Motor neuron (in vitro differentiated cells): ENCODE results near the gene TRIM26. TPM values are rescaled to one million over a fixed set of nuclear protein-coding genes. Genes with fewer than 3 reads are reported as not detected.
"Not testable (repeated sequence)": the region's sequence is repeated elsewhere in the genome, so short reads cannot be mapped to it uniquely, and the experiment has no call there.

Experiments used
- ATAC-seq, 8 experiments: fragments of 200-7000 bp; cut with Tn5 transposase; replicated peaks in 6 of 8; 2 replicates each; pipeline ENCODE4 v1.8.0; 2021; ENCODE audit warnings: mild to moderate bottlenecking in 8 of 8, moderate library complexity in 8 of 8
- H3K27ac ChIP-seq, 2 donors: fragments of 250-450 bp; sonication (Bioruptor Pico); 2 replicates each; pipeline ENCODE4 v1.9.0; 2021; ENCODE audit warnings: antibody characterized with exemption in 2 of 2, mild to moderate bottlenecking in 2 of 2, moderate library complexity in 1 of 2
- H3K4me1 ChIP-seq, 2 donors: fragments of 250-450 bp; sonication (Bioruptor Pico); replicated peaks in 1 of 2; 2 replicates each; pipeline ENCODE4 v1.6.1; 2021; ENCODE audit warnings: antibody characterized with exemption in 2 of 2, mild to moderate bottlenecking in 2 of 2, moderate library complexity in 1 of 2
- H3K4me3 ChIP-seq, 5 donors: fragments of 250-450 bp; sonication (Bioruptor Pico); 2 replicates each; pipeline ENCODE4 v1.9.0; 2021; ENCODE audit warnings: antibody characterized with exemption in 5 of 5, mild to moderate bottlenecking in 5 of 5, moderate library complexity in 4 of 5
- WGBS, 10 experiments: fragments of 450-650 bp; shearing (Covaris generic); methylation state at CpG; one replicate each; pipeline ENCODE4 v1.0.0; 2022; 5-methylcytosine and 5-hydroxymethylcytosine counted together
- in situ Hi-C, 9 experiments: fragments of 400-800 bp; cut with MboI; loops; one replicate each; pipeline ENCODE4 v1.15.0; 2021; ENCODE audit warnings: low sequenced_read_pairs in 9 of 9, low pct_unique_long_range_greater_than_20kb in 2 of 9; ENCODE audit not compliant: unreplicated experiment in 9 of 9
- total RNA-seq, 8 experiments: library from RNA; unstranded; fragments of 300-600 nt; gene quantifications; 2 replicates each; pipeline versions ENCODE4 v1.2.3 to v1.2.4, GENCODE V29; 2022

The TRIM26 gene
- total RNA-seq, 8 experiments from 2014 or later, result 20.7 to 60.1 (median 28.7) TPM

DNA sequence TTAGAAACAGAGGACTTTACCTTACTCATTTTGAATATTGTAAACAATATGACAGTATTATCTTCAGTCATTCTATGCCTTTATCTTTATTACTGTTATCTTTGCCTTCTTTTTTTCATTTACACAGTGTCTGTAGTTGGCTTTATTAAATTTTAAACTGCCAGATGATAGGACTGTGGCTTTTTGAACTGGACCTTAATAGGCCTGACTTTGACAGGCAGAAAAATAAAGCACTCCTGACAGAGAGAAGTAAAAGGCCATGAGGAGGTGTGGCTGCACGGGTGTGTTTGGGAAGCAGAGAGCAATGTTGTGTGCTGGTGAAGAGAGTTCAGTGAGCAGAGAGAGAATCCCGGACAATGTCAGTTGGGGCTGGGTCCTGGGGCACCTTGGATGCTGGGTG lies 69.4 kb downstream of the TRIM26 start:
- 0 to 86% (median 47%) methylated on average over 1 to 2 of the region's 2 CpGs; no CpG with 5 or more reads in 1 of the 10 experiments for WGBS, 10 experiments
- no peak overlapping the region for H3K4me3 ChIP-seq
- H3K4me1 ChIP-seq, result no peaks in the 10 kb centered on the region
- in situ Hi-C loops, result loop anchor here in 2 of 9 experiments (25.0 kb wide), 1 partner anchor 306 kb away; the partner anchor contains the start of gene HLA-G (in 2 of the 2)
- ATAC-seq, result no peak
- H3K27ac ChIP-seq, result no peak overlapping the region

- WGBS, 10 experiments, result 26 to 80% (median 62%) methylated on average over 1 to 3 of the region's 3 CpGs
- in situ Hi-C loops, result loop anchor here in 2 of 9 experiments (25.0 kb wide), 1 partner anchor 305 kb away; the partner anchor contains the start of gene HLA-G (in 2 of the 2)
- Histone ChIP-seq H3K27ac (no peak overlapping the region), H3K4me3 (no peak overlapping the region), H3K4me1 (no peaks in the 10 kb centered on the region)
- no peak for ATAC-seq
Measured at GRCh38 chr6:30142665-30143064, 70.5 kb downstream of the TRIM26 start.

- not testable (repeated sequence) for H3K4me3 ChIP-seq, ATAC-seq, H3K27ac ChIP-seq, H3K4me1 ChIP-seq
- in situ Hi-C loops, result loop anchor here in 2 of 9 experiments (25.0 kb wide), 1 partner anchor 303 kb away; the partner anchor contains the start of gene HLA-G (in 2 of the 2)
- 13 to 80% (median 45%) methylated on average over 1 to 3 of the region's 8 CpGs; no CpG with 5 or more reads in 6 of the 10 experiments for WGBS, 10 experiments
Measured at GRCh38 chr6:30140240-30140639, 73.0 kb downstream of the TRIM26 start.

- WGBS, 10 experiments, result 20 to 68% (median 57%) methylated on average over 1 to 8 of the region's 11 CpGs
- Histone ChIP-seq H3K27ac (no peak overlapping the region), H3K4me1 (no peaks in the 10 kb centered on the region), H3K4me3 (no peak overlapping the region)
- ATAC-seq, result no peak
- in situ Hi-C loops, result loop anchor here in 3 of 9 experiments (10.0 to 25.0 kb wide), 2 partner anchors 292 to 299 kb away; partner anchors contain the start of gene HLA-G (in 2 of the 3)
Measured at GRCh38 chr6:30136570-30137286, 76.5 kb downstream of the TRIM26 start.

DNA sequence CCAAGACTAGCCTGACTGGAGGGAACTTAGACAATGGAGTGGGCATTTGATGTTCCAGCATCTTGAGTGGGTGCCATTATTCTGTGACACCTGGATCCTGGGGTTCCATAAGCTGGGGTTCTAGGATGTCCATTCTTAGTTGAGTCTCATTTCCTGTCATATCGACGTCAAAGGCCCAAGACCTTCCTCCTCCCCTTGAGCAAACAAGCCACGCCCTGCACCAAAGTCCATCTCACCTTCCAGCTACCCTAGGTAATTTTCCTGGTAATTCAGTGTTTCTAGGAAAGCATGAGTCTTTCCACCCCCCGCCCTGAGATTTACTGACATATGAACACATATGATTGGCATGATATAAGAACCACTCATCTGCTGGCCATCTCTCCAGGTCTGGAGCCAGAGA lies 77.4 kb downstream of the TRIM26 start, which contains the start of gene TRIM40:
TSS of gene TRIM40 (plus strand) at position 384 of the 400 bp plus-strand sequence. CDS start 897 bp downstream, outside the sequence.
- no peaks in the 10 kb centered on the region for H3K4me1 ChIP-seq
- in situ Hi-C loops, result loop anchor here in 3 of 9 experiments (10.0 to 25.0 kb wide), 2 partner anchors 291 to 298 kb away; partner anchors contain the start of gene HLA-G (in 2 of the 3)
- H3K4me3 ChIP-seq, result no peak within 1 kb of the TSS
- no peak for ATAC-seq
- WGBS, 10 experiments, result 0 to 60% (median 53%) methylated on average over 1 to 4 of the region's 4 CpGs; no CpG with 5 or more reads in 3 of the 10 experiments
- H3K27ac ChIP-seq, result no peak within 1 kb of the TSS

DNA sequence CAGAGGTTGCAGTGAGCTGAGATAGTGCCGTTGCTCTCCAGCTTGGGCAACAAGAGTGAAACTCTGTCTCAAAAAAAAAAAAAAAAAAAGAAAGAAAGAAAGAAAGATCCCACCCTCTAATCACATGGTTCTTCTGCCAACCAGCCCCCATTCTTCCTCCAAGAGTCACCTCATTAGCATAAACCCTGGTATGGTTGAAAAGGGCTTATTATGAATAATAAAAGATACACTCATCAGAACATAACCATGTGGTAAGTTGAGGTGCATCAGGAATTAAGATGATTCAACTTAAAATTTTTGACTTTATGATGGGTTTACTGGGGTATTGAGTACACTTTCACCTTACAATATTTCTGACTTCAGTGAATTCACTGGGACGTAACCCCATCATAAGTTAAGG lies 78.1 kb downstream of the TRIM26 start:
- Histone ChIP-seq H3K27ac (no peak overlapping the region), H3K4me3 (no peak overlapping the region), H3K4me1 (no peaks in the 10 kb centered on the region)
- no peak for ATAC-seq
- whole genome bisulfite sequencing, 10 experiments, result 20 to 100% (median 86%) methylated on average over 1 to 2 of the region's 2 CpGs; no CpG with 5 or more reads in 2 of the 10 experiments
- in situ Hi-C loops, result loop anchor here in 3 of 9 experiments (10.0 to 25.0 kb wide), 2 partner anchors 290 to 298 kb away; partner anchors contain the start of gene HLA-G (in 2 of the 3)

Other genes starting within 250 kb of the TRIM26 start
- 10 to 100 TPM; 33.3 to 62.4 (median 39.0) TPM for gene POLR1H, start 152.1 kb downstream of the TRIM26 start, total RNA-seq
- 10 to 100 TPM; 29.5 to 75.8 (median 46.1) TPM for gene PPP1R11, start 146.2 kb downstream of the TRIM26 start, total RNA-seq
- gene RNF39, start 137.6 kb downstream of the TRIM26 start, total RNA-seq, result 1 to 10 TPM in 4 of 8 experiments, under 1 TPM in 4; 0.49 to 2.3 (median 1.1) TPM
- 10 to 100 TPM in 1 of 8 experiments, under 1 TPM in 4, not detected in 3; 0.25 to 15.1 (median 0.90) TPM for gene TRIM31, start 100.3 kb downstream of the TRIM26 start, total RNA-seq
- 1 to 10 TPM in 1 of 8 experiments, under 1 TPM in 3, not detected in 4; 0.22 to 1.3 (median 0.50) TPM for gene TRIM40, start 77.3 kb downstream of the TRIM26 start, total RNA-seq
- gene TRIM10, start 52.2 kb downstream of the TRIM26 start, total RNA-seq, result 1 to 10 TPM in 1 of 8 experiments, under 1 TPM in 4, not detected in 3; 0.05 to 1.2 (median 0.17) TPM
- gene TRIM15, start 49.9 kb downstream of the TRIM26 start, total RNA-seq, result under 1 TPM in 3 of 8 experiments, not detected in 5; 0.14 to 0.77 (median 0.25) TPM
- 10 to 100 TPM in 7 of 8 experiments, 1 to 10 TPM in 1; 8.9 to 15.4 (median 11.1) TPM for gene TRIM39, start 113.5 kb upstream of the TRIM26 start, total RNA-seq
- gene RPP21, start 131.8 kb upstream of the TRIM26 start, total RNA-seq, result 10 to 100 TPM; 38.0 to 88.1 (median 74.3) TPM